Chondrocyte (in vitro differentiated cells): ENCODE measurements around the gene ANKFY1. TPM values are rescaled to one million over a fixed set of nuclear protein-coding genes. Genes with fewer than 3 reads are reported as not detected.

Experiments used
- DNase-seq: peaks from one replicate; pipeline ENCODE4 v3.0.0; 2021; ENCODE audit warnings: mixed read lengths, low spot score
- H3K27ac Mint-ChIP-seq: one replicate; pipeline ENCODE4 v1.8.0; 2021; ENCODE audit warnings: mild to moderate bottlenecking, moderate library complexity, mixed read lengths; ENCODE audit not compliant: unreplicated experiment
- H3K27me3 Mint-ChIP-seq: 2 replicates; pipeline ENCODE4 v1.8.0; 2021; ENCODE audit warnings: low read depth, mixed read lengths
- H3K36me3 Mint-ChIP-seq: 2 replicates; pipeline ENCODE4 v1.8.0; 2021; ENCODE audit warnings: low read depth, mixed read lengths
- H3K4me1 Mint-ChIP-seq: 2 replicates; pipeline ENCODE4 v1.8.0; 2021; ENCODE audit warnings: low read depth, mild to moderate bottlenecking, mixed read lengths
- H3K4me3 Mint-ChIP-seq: one replicate; pipeline ENCODE4 v1.8.0; 2021; ENCODE audit warnings: mild to moderate bottlenecking, moderate library complexity, mixed read lengths; ENCODE audit not compliant: unreplicated experiment
- H3K9me3 Mint-ChIP-seq: 2 replicates; pipeline ENCODE4 v1.8.0; 2021; ENCODE audit warnings: low read depth, mixed read lengths
- CTCF ChIP-seq: fragments of 200-600 bp; sonication (generic); IDR thresholded peaks from 2 replicates; pipeline ENCODE4 v1.5.0; 2021; ENCODE audit warnings: antibody characterized with exemption, mild to moderate bottlenecking, moderate library complexity
- total RNA-seq: library from RNA; stranded (reverse); gene quantifications from 3 replicates; pipeline ENCODE4 v1.2.1, GENCODE V29; 2021

ANKFY1 gene
- total RNA-seq, 1 donor from 2014 or later = 44.7 TPM

- Mint-ChIP-seq H3K36me3 (peaks cover 54% of the 10 kb centered on the region), H3K27me3 (no peaks in the 10 kb centered on the region)
These were observed 96.0 kb downstream of the ANKFY1 start for GRCh38 chr17:4167786-4168185.

GRCh38 chr17:4166419-4166818 is 97.4 kb downstream of the ANKFY1 start:
- H3K27ac Mint-ChIP-seq = no peak overlapping the region
- peaks cover 47% of the 10 kb centered on the region for H3K36me3 Mint-ChIP-seq
- peaks cover 11% of the 10 kb centered on the region for H3K4me1 Mint-ChIP-seq
- DNase-seq = no peak
- no peaks in the 10 kb centered on the region for H3K9me3 Mint-ChIP-seq
- TF ChIP-seq CTCF = no peak
- H3K4me3 Mint-ChIP-seq = no peak overlapping the region
- H3K27me3 Mint-ChIP-seq = no peaks in the 10 kb centered on the region

More at GRCh38 chr17:4167786-4168185, 96.0 kb downstream of the ANKFY1 start:
- no peak overlapping the region for H3K27ac Mint-ChIP-seq
- H3K4me3 Mint-ChIP-seq = no peak overlapping the region
- H3K4me1 Mint-ChIP-seq = no peaks in the 10 kb centered on the region
- no peaks in the 10 kb centered on the region for H3K9me3 Mint-ChIP-seq
- no peak for TF ChIP-seq CTCF
- peak; percentile 39 for DNase-seq

GRCh38 chr17:4165301-4166010 is 98.3 kb downstream of the ANKFY1 start:
- Mint-ChIP-seq H3K4me1 (peaks cover 19% of the 10 kb centered on the region), H3K27me3 (no peaks in the 10 kb centered on the region), H3K4me3 (no peak overlapping the region), H3K27ac (no peak overlapping the region), H3K9me3 (no peaks in the 10 kb centered on the region), H3K36me3 (peaks cover 41% of the 10 kb centered on the region)
- no peak for TF ChIP-seq CTCF
- peak; percentile 29 for DNase-seq

GRCh38 chr17:4163951-4164350 is 99.8 kb downstream of the ANKFY1 start:
- Mint-ChIP-seq H3K4me1 (peaks cover 19% of the 10 kb centered on the region), H3K27ac (no peak overlapping the region), H3K27me3 (no peaks in the 10 kb centered on the region), H3K9me3 (no peaks in the 10 kb centered on the region), H3K4me3 (no peak overlapping the region), H3K36me3 (peaks cover 30% of the 10 kb centered on the region)
- peak; percentile 17 for DNase-seq
- no peak for TF ChIP-seq CTCF

GRCh38 chr17:4162775-4163466 is 100.9 kb downstream of the ANKFY1 start:
- Mint-ChIP-seq H3K27ac (peak overlapping the region; percentile 2), H3K4me3 (no peak overlapping the region), H3K36me3 (peaks cover 25% of the 10 kb centered on the region), H3K9me3 (no peaks in the 10 kb centered on the region), H3K27me3 (no peaks in the 10 kb centered on the region), H3K4me1 (peaks cover 19% of the 10 kb centered on the region)
- TF ChIP-seq CTCF = no peak
- DNase-seq = no peak
